ENCODE data around the gene CDK18.

GRCh38 chr1:205534444-205534985 lies 30.0 kb downstream of the CDK18 start:
- TF ChIP-seq CTCF (IDR thresholded peaks at IDR 0.05) (no peak), POLR2A (IDR thresholded peaks at IDR 0.05) (no peak)

Data from adrenal gland (tissue), 5 donors.